HG03442 (cell line): ENCODE data around the gene CTF1.

Source experiments
- ATAC-seq: cut with Tn5 transposase; IDR thresholded peaks from one replicate; pipeline ENCODE4 v1.9.1; 2021; ENCODE audit warnings: mild to moderate bottlenecking, moderate library complexity; ENCODE audit not compliant: unreplicated experiment

Gene CTF1

DNA sequence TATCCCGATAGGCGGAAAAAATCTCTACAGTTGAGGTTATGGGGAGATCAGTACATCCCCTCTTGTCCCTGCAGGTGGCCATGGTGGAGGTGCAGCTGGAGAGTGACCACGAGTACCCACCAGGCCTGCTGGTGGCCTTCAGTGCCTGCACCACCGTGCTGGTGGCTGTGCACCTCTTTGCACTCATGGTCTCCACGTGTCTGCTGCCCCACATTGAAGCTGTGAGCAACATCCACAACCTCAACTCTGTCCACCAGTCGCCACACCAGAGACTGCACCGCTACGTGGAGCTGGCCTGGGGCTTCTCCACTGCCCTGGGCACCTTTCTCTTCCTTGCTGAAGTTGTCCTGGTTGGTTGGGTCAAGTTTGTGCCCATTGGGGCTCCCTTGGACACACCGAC lies 56.7 kb downstream of the CTF1 start:
- ATAC-seq = no peak
